ENCODE results near the gene SULT1C4. TPM values are rescaled to one million over a fixed set of nuclear protein-coding genes. Genes with fewer than 3 reads are reported as not detected.
"Not testable (repeated sequence)": the region's sequence is repeated elsewhere in the genome, so short reads cannot be mapped to it uniquely, and the experiment has no call there.

SULT1C4 gene
- total RNA-seq, 1 experiment from 2014 or later, result 0.23 TPM

DNA sequence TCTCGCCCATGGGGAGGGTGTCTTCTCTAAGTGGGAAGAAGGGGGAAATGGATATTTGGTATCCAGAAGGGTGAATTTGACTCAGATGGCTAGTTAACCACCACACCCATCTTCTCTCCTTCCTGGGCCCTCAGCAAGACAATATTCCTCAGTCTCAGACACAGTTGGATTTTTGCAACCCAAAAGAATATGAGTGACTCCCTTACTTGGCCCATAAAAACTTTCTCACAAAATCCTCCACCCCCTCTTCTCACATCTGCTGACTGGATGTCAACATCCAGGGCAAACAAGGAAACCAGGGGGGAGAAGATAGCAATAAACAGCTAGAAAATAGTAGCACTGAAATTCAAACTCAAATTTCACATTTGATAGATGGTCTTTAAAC lies 35.9 kb downstream of the SULT1C4 start:
- no peak for DNase-seq (ENCODE audit: low spot score)

DNA sequence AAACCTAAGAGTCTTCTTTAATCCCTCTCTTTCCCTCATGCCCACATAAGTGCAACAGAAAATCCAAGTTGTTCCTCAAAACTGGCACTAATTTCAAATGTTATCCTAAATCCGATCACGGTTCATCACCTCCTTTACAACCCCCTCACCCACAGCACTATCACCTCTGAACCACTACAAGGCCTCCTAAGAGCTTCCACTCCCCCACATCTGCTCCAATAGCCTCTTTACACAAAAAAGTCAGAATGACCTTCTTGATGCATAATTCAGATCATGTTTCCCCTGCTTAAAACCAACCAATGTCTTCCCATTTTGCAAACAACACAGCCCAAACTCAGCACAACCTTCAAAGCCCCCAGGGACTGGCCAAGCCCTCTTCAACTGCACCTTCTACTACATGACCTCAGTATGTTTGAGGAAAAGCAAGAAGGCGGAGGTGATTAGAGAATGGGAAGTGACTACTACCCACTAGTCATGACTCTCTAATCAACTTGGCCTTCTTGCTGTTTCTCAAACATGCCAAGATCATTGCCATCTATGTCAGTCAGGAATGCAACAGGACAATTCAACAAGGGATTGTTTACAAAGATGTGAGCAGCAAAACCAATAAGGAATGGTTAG lies 36.6 kb downstream of the SULT1C4 start:
- DNase-seq (ENCODE audit: low spot score), result no peak

DNA sequence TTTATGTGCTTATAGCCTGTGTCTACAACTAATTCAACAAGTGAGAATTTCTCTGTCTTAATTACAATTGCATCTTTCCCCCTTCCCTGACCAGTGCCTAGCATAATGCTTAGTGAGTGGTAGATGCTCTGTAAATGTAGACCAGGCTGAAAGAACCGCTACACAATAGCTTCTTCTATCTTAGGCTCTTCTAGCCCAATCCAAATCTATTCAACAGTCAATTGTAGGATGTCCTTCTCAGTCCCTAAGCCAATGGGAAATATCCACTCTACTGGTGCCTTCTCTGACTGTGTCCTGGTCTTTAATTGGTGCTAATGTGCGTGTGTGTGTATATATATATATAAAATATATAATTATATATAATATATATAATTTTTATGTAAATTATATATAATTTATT lies 37.2 kb downstream of the SULT1C4 start:
- DNase-seq (ENCODE audit: low spot score), result no peak

DNA sequence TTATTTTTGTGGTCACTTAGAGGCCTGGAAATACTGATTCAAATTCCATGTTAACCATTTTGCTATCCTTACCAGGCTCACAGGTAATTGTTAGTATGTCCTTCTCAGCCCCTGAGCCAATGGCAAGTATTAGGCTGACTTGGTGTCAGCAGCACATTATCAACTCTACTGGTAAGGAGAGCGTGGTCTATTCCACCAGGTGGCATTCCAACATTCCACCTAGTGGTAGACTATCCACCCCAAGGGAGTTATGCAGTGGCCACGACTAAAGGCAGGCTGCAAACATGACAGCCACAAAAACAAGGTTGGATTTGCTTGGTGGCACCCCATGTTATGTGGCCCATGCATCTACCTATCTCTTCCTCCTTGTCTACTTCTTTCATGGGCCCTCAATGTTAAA lies 39.5 kb downstream of the SULT1C4 start:
- DNase-seq (ENCODE audit: low spot score), result peak; percentile 15

DNA sequence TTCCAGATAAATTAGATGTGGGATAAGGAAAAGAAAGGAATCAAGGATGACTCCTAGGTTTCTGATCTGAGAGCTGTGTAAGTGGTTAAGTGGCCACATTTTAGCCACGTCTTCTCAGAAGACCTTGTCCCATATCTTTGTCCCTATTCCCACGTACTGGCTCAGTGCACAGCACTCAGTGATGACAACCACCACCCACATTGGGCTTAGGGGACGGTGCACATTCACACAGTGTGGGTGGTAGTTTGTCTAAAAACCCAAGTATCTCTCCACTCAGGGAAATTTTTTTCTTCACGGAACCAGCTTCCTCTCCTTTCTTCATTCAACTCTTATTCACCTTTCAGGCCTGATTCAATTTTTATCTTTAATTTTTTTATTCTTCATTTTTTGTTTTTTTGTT lies 40.7 kb downstream of the SULT1C4 start:
- DNase-seq (ENCODE audit: low spot score), result no peak

DNA sequence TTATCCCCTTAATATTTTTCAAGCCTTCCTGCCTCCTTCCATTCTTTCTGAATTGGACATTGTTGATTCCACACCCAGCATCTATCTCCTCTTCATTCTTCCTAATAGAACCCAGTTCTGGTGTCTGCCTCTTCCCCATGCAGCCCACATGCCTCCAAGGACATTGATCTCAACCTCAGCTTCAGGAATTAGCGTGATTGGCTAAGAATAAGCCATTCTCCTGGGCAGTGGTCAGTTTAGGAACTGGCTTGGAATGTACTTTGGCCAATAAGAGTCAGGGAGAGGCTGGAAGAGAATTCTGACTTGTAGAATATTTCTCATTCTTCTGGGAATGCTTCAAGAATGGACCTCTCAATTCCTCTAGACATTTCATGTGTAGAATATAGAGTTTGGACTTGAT lies 45.3 kb downstream of the SULT1C4 start:
- DNase-seq (ENCODE audit: low spot score), result no peak

DNA sequence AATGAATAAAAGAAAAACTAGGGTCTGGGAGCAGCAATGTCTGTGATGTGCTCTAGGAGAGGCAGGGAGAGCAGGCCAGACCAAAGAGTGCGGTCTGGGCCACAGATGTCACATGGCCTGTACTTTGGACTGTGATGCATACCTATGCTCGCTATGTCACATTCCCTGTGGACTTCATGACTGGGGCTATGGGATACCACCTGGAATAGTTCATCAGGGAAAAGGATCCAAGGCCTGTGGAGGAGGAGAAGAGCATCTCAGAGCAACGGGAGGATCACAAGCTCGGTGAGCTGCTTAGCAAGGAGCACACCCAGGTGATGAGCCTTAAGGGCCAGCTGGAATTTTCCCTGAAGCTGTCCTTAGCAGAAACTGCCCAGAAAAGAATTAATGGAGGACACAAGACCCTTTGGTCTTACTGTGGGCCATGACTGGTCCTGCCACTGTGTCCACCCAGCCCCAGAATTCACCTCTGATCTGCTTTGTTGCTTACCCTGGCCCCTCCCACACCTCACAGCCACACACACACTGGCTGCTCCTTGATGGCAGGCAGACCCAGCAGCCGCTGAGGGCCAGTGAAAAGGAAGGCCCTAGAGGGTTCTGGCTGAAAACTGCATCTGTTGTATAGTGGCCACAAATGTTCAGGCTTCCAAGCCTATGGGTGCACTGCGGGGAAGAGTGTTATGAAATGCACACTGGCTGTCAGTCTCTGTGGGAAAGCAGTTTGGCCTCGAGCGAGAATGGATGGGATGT lies 45.9 kb downstream of the SULT1C4 start:
- DNase-seq (ENCODE audit: low spot score), result no peak

DNA sequence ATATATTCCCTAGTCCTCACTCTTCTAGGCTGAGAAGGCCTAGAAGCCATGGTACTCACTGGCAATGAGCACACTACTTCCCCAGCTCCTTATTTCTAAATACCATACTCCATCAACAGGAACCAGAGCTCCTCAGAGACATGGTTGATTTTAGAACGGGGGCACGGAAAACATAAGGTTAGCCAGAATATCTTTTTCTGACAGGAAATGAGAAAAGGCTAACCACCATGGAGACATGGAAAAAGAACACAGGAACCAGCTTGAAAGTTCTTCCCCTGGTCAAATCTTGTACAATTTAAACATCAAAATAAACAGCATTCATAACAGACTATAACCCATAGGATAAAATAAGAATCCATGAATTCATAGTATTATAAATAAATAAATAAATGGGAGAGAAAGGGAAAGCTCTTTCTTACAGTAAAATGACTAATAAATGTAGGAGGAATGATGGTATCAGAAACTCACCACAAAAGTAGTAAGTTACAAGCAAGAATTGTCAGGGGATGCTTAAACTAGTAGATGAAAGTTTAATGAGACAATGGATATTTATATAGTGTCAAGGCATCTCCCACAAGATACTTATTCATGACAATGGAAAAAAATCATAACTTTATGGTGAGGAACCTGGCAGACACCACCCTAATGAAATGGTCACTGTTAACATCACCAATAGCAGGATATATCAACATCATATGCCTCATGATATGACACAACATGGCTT lies 50.7 kb downstream of the SULT1C4 start:
- DNase-seq (ENCODE audit: low spot score), result no peak

DNA sequence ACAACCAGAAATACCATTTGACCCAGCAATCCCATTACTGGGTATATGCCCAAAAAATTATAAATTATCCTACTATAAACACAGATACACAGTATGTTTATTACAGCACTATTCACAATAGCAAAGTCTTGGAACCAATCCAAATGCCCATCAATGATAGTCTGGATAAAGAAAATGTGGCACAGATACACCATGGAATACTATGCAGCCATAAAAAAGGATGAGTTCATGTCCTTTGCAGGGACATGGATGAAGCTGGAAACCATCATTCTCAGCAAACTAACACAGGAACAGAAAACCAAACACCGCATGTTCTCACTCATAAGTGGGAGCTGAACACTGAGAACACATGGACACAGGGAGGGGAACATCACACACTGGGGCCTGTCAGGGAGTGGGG lies 57.8 kb downstream of the SULT1C4 start:
- not testable (repeated sequence) for DNase-seq (ENCODE audit: low spot score)

DNA sequence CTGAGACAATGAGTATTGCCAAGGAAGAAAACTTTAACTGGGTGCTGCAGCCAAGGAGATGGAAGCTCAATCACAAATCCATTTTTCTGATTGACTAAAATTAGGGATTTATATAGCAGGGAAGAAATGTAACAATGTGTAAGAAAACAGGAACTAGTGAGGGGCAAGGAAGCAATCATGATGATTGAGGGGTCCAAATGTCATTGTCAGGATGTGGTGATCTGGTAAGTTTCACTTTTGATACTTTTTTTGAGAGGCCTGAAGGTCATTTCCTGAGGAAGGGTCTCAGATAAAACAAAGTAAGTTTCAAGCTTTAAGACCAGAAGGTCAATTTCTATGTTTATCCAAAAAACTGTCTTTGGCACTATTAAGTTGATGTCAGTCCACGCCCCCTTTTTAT lies 59.2 kb downstream of the SULT1C4 start:
- no peak for DNase-seq (ENCODE audit: low spot score)

Other genes with a start within 250 kb of the SULT1C4 start
- not detected in 2 replicates for gene SULT1C3, start 138.0 kb upstream of the SULT1C4 start, total RNA-seq (2014; rRNA removed; shearing (Covaris generic))
- gene SULT1C2, start 89.1 kb upstream of the SULT1C4 start, total RNA-seq (2014; rRNA removed; shearing (Covaris generic)), result 0.45 and 0.70 TPM in 2 replicates
- gene GCC2, start 71.3 kb downstream of the SULT1C4 start, total RNA-seq (2014; rRNA removed; shearing (Covaris generic)), result 5.8 and 7.9 TPM in 2 replicates
- 31.6 and 50.6 TPM in 2 replicates for gene LIMS1, start 156.5 kb downstream of the SULT1C4 start, total RNA-seq (2014; rRNA removed; shearing (Covaris generic))